ENCODE data around the gene GNA14.

DNA sequence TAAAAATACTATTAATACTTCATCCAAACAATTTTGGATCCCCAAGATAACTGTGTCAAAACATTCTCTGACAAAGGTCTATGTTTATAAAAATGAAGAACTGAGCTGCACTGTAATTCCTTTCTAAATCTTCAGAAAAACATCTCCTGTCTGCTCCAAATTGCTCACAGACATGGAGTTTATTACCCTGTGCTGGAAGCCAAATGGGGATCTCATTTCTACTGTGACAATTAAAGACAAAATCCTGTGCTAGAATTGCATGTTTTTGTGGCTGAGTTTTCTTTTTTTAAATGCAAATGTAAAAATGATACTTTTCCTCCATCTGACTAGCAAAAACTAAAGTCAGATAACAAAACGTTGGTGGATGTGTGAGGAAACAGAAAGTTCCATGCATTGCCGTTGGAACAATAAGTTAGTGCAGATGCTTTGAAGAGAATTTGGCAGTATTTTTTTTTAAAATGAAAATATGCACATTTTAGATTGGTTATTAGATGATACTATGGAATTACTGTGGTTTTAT, 93.5 kb downstream of the GNA14 start:
- TF ChIP-seq CTCF (IDR thresholded peaks at IDR 0.05; ENCODE audit: extremely low read depth in 1 of 2, insufficient read depth in 1 of 2, low read depth in 1 of 2, low read length in 2 of 2): no peak
- no peak for TF ChIP-seq POLR2A (IDR thresholded peaks at IDR 0.05; ENCODE audit: low read depth, low read length)
- TF ChIP-seq FOS (IDR thresholded peaks at IDR 0.05; ENCODE audit: borderline replicate concordance, insufficient read depth, low read length): no peak
